Lung (tissue), 12 donors: ENCODE results near the gene PTPRN2. TPM values are rescaled to one million over a fixed set of nuclear protein-coding genes. Genes with fewer than 3 reads are reported as not detected.

Experiments used
- ATAC-seq: fragments of 200-7000 bp; cut with Tn5 transposase; one replicate; pipeline ENCODE4 v1.9.1; 2020; ENCODE audit warnings: moderate number of reproducible peaks; ENCODE audit not compliant: insufficient read depth, low FRiP score
- DNase-seq, 3 donors: peaks; one replicate each; pipeline ENCODE4 v3.0.0-alpha.2; 2013 to 2017
- H3K27ac ChIP-seq, 2 donors: one replicate each; pipeline ENCODE4 v1.5.1; 2013; ENCODE audit warnings: mild to moderate bottlenecking in 2 of 2, moderate library complexity in 2 of 2, control low read depth in 1 of 2, inconsistent platforms in 1 of 2, low read depth in 1 of 2, low read length in 1 of 2
- H3K27me3 ChIP-seq, 3 donors: one replicate each; pipeline ENCODE4 v1.5.1; 2013; ENCODE audit warnings: low read length in 2 of 3; ENCODE audit not compliant: control insufficient read depth in 3 of 3, insufficient read depth in 3 of 3
- H3K36me3 ChIP-seq, 4 donors: one replicate each; pipeline ENCODE4 v1.5.1; 2013; ENCODE audit warnings: low read length in 4 of 4, mild to moderate bottlenecking in 1 of 4, moderate library complexity in 1 of 4; ENCODE audit not compliant: control insufficient read depth in 4 of 4, insufficient read depth in 4 of 4
- H3K4me1 ChIP-seq, 5 donors: one replicate each; pipeline ENCODE4 v1.5.1; 2013; ENCODE audit warnings: low read length in 5 of 5, mild to moderate bottlenecking in 2 of 5, moderate library complexity in 1 of 5; ENCODE audit not compliant: control insufficient read depth in 5 of 5, insufficient read depth in 5 of 5
- H3K4me3 ChIP-seq: one replicate; pipeline ENCODE4 v1.5.1; 2013; ENCODE audit warnings: mild to moderate bottlenecking, control low read depth, moderate library complexity
- H3K9ac ChIP-seq, 2 donors: one replicate each; pipeline ENCODE4 v1.5.1; 2013; ENCODE audit warnings: low read length in 2 of 2, control low read depth in 1 of 2; ENCODE audit not compliant: insufficient read depth in 1 of 2
- H3K9me3 ChIP-seq, 4 donors: one replicate each; pipeline ENCODE4 v1.5.1; 2013; ENCODE audit warnings: low read length in 3 of 4, mild to moderate bottlenecking in 1 of 4, moderate library complexity in 1 of 4; ENCODE audit not compliant: control insufficient read depth in 4 of 4, insufficient read depth in 3 of 4
- CTCF ChIP-seq: IDR thresholded peaks from 2 replicates; pipeline ENCODE4 v1.5.1; 2012; ENCODE audit warnings: mild to moderate bottlenecking; ENCODE audit errors: control extremely low read depth, extremely low read depth
- WGBS, 2 donors: extraction: QIAGEN DNeasy Blood & Tissue Kit; methylation state at CpG; one replicate each; pipeline ENCODE4 v1.1.7; 2013; 5-methylcytosine and 5-hydroxymethylcytosine counted together
- polyA plus RNA-seq, 2 donors: library from polyadenylated mRNA; stranded (reverse); fragments of 200-250 nt; gene quantifications; one replicate each; pipeline ENCODE4 v1.2.1, GENCODE V29; 2013
- total RNA-seq, 2 donors: library from RNA; depleted of rRNA in 1 of 2; stranded (reverse); fragments of >200 nt in 1 of 2; gene quantifications; one replicate each; pipeline ENCODE4 v1.2.1, GENCODE V29; 2014 to 2021
- donor health status: control.
- donor health status: control.
- donor health status: Bipolar disorder and iron deficiency.
- donor health status: healthy.
- donor health status: DM: yes; HTN: yes; CAD: no.

Gene PTPRN2
- total and polyA plus RNA-seq, 4 donors: 2.1 to 7.4 (median 4.4) TPM

DNA sequence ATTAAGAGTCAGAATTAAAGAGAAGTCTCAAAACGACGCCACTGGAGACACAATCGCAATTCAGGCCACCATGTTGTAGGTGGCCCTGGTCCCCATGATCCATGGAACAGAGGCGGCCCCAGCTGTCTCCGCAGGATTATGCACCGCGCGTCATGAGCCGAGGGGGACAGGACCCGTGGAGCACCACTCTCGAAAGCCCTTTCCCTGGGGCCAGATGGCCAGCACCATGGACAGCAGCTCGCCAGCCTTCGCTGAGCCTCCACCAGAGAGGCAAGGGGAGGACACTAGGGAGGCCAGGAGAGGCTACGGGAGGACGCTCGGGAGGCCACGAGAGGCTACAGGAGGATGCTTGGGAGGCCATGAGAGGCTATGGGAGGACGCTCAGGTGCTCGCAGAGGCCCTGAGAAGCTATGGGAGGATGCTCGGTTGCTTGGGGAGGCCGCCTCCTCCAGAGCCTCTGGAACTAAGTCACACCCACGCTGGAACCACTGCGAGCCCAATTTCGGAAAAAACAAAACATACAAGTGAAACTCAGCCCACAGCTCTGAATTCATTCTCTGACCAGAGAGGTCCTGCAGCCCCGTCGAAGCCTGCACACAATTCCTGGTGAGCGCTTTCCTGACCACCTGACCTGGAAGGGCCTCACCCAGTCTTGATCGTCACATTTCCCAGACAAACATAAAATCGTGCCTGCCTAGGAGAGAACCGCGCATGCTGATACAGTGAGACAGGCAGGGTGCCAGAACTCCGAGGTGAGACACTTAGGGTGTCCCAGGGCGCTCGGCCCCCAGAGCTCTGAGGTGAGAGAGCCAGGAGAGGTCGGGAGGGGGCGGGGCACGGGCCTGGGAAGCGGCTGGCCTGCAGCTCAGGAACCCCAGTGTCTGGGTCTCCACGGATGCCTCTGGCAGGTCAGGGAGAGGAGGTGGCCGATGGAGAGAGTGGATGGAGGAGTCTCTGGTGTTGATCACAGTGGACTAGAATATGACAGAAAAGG is 224.4 kb downstream of the PTPRN2 start:
- no peak overlapping the region for H3K27ac ChIP-seq
- no peak for TF ChIP-seq CTCF

DNA sequence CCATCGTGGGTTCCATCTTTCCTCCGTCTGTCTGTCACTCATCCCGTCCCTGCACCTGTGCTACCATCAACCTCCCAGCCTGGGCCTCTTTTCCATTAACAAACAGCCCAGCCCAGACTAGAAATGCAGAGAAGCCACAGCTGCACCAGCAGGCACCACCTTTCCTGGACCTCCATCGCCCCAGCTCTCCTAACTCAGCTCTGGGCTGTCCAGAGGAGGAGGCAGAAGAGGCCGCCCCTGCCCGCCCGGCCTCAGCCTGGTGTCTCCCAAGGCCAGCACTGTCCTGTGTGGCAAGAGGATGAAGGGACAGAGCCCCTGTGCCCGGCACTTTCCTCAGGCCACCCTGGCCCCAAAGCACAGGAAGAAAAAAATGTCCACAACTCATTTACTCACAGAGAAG is 225.6 kb downstream of the PTPRN2 start:
- no peaks in the 10 kb centered on the region for H3K27me3 ChIP-seq
- H3K4me1 ChIP-seq: no peaks in the 10 kb centered on the region
- TF ChIP-seq CTCF: no peak
- H3K36me3 ChIP-seq: no peaks in the 10 kb centered on the region
- ATAC-seq (no peak), DNase-seq (no peak)
- WGBS, 2 donors: 79 to 84% methylated on average over 8 of the region's 8 CpGs
- H3K4me3 ChIP-seq: no peak overlapping the region
- no peak overlapping the region for H3K9ac ChIP-seq
- no peak overlapping the region for H3K27ac ChIP-seq
- no peaks in the 10 kb centered on the region for H3K9me3 ChIP-seq

More for the DNA sequence above, 224.4 kb downstream of the PTPRN2 start:
- 78 to 86% methylated on average over 40 of the region's 40 CpGs for WGBS, 2 donors
- no peaks in the 10 kb centered on the region for H3K9me3 ChIP-seq
- ATAC-seq (no peak), DNase-seq (no peak)
- H3K27me3 ChIP-seq: no peaks in the 10 kb centered on the region
- no peak overlapping the region for H3K4me3 ChIP-seq
- H3K4me1 ChIP-seq: no peaks in the 10 kb centered on the region
- no peaks in the 10 kb centered on the region for H3K36me3 ChIP-seq
- H3K9ac ChIP-seq: no peak overlapping the region

GRCh38 chr7:158361326-158361946 is 226.2 kb downstream of the PTPRN2 start:
- no peak for TF ChIP-seq CTCF
- 68 to 79% methylated on average over 7 to 8 of the region's 8 CpGs for WGBS, 2 donors
- H3K9ac ChIP-seq: no peak overlapping the region
- no peak overlapping the region for H3K4me3 ChIP-seq
- no peak for DNase-seq
- no peaks in the 10 kb centered on the region for H3K36me3 ChIP-seq
- H3K27me3 ChIP-seq: no peaks in the 10 kb centered on the region
- no peak overlapping the region for H3K27ac ChIP-seq
- H3K9me3 ChIP-seq: no peaks in the 10 kb centered on the region
- no peak for ATAC-seq
- no peaks in the 10 kb centered on the region for H3K4me1 ChIP-seq
